GM12875 (cell line): ENCODE measurements around the gene OPN1MW2.
"Not testable (repeated sequence)": the region's sequence is repeated elsewhere in the genome, so short reads cannot be mapped to it uniquely, and the experiment has no call there.

Experiments
- H3K4me3 ChIP-seq: one replicate; pipeline ENCODE4 v1.5.1; 2011; ENCODE audit warnings: low read depth, low read length, control low read depth

Gene OPN1MW2

GRCh38 chrX:154219456-154219855 is at the start of gene OPN1MW2:
Gene OPN1MW2, plus strand, starts transcription at chrX:154219756. Its CDS starts 60 bp downstream, at chrX:154219816.
- H3K4me3 ChIP-seq: not testable (repeated sequence)

- H3K4me3 ChIP-seq: not testable (repeated sequence)
Measured at GRCh38 chrX:154172535-154172943, 47.0 kb upstream of the OPN1MW2 start.

- H3K4me3 ChIP-seq: not testable (repeated sequence)
Measured at GRCh38 chrX:154174356-154174755, 45.2 kb upstream of the OPN1MW2 start.

GRCh38 chrX:154182296-154182695 is 37.3 kb upstream of the OPN1MW2 start, which contains the start of gene OPN1MW:
Gene OPN1MW, plus strand, starts transcription at chrX:154182596. Its CDS starts 82 bp downstream, at chrX:154182678.
- H3K4me3 ChIP-seq: not testable (repeated sequence)

- not testable (repeated sequence) for H3K4me3 ChIP-seq
Measured at GRCh38 chrX:154183794-154184193, 35.8 kb upstream of the OPN1MW2 start.

- not testable (repeated sequence) for H3K4me3 ChIP-seq
Measured at GRCh38 chrX:154192846-154193245, 26.7 kb upstream of the OPN1MW2 start.

GRCh38 chrX:154194316-154194715 is 25.2 kb upstream of the OPN1MW2 start:
- H3K4me3 ChIP-seq: not testable (repeated sequence)

GRCh38 chrX:154196466-154196865 is 23.1 kb upstream of the OPN1MW2 start:
- not testable (repeated sequence) for H3K4me3 ChIP-seq

- not testable (repeated sequence) for H3K4me3 ChIP-seq
Measured at GRCh38 chrX:154209670-154210418, 9.7 kb upstream of the OPN1MW2 start.

GRCh38 chrX:154211057-154211456 is 8.5 kb upstream of the OPN1MW2 start:
- H3K4me3 ChIP-seq: not testable (repeated sequence)

GRCh38 chrX:154211499-154211898 is 8.1 kb upstream of the OPN1MW2 start:
- not testable (repeated sequence) for H3K4me3 ChIP-seq

GRCh38 chrX:154225292-154225691 is 5.7 kb downstream of the OPN1MW2 start:
- H3K4me3 ChIP-seq: not testable (repeated sequence)

GRCh38 chrX:154226706-154227105 is 7.2 kb downstream of the OPN1MW2 start:
- not testable (repeated sequence) for H3K4me3 ChIP-seq

- H3K4me3 ChIP-seq: not testable (repeated sequence)
Measured at GRCh38 chrX:154231443-154231842, 11.9 kb downstream of the OPN1MW2 start.

GRCh38 chrX:154233620-154234019 is 14.1 kb downstream of the OPN1MW2 start:
- not testable (repeated sequence) for H3K4me3 ChIP-seq

GRCh38 chrX:154238939-154239559 is 19.5 kb downstream of the OPN1MW2 start:
- not testable (repeated sequence) for H3K4me3 ChIP-seq

- not testable (repeated sequence) for H3K4me3 ChIP-seq
Measured at GRCh38 chrX:154239982-154240503, 20.5 kb downstream of the OPN1MW2 start.

GRCh38 chrX:154247377-154248045 is 28.0 kb downstream of the OPN1MW2 start:
- H3K4me3 ChIP-seq: not testable (repeated sequence)

GRCh38 chrX:154248076-154248475 is 28.5 kb downstream of the OPN1MW2 start:
- H3K4me3 ChIP-seq: not testable (repeated sequence)

GRCh38 chrX:154257282-154257681 is 37.7 kb downstream of the OPN1MW2 start, which contains the start of gene OPN1MW3:
Gene OPN1MW3, plus strand, starts transcription at chrX:154257582. Its CDS starts 38 bp downstream, at chrX:154257620.
- H3K4me3 ChIP-seq: not testable (repeated sequence)

GRCh38 chrX:154258711-154259110 is 39.2 kb downstream of the OPN1MW2 start:
- not testable (repeated sequence) for H3K4me3 ChIP-seq
